ENCODE results near the gene EVC2. TPM values are rescaled to one million over a fixed set of nuclear protein-coding genes. Genes with fewer than 3 reads are reported as not detected.

The EVC2 gene
- total RNA-seq, 1 donor from 2014 or later = 12.6 TPM

- no peaks in the 10 kb centered on the region for H3K27me3 ChIP-seq (ENCODE audit: control insufficient read depth, insufficient read depth, low read length)
- TF ChIP-seq CTCF (IDR thresholded peaks at IDR 0.05; ENCODE audit: insufficient read depth, low read length, poor library complexity, severe bottlenecking) = no peak
- DNase-seq (ENCODE audit: low read depth) = no peak
Measured at GRCh38 chr4:5693871-5694270, 14.5 kb downstream of the EVC2 start.

GRCh38 chr4:5691491-5692132 is 16.7 kb downstream of the EVC2 start:
- Histone ChIP-seq H3K36me3 (ENCODE audit: control insufficient read depth, insufficient read depth, low read length) (no peaks in the 10 kb centered on the region), H3K27me3 (ENCODE audit: control insufficient read depth, insufficient read depth, low read length) (no peaks in the 10 kb centered on the region), H3K4me3 (ENCODE audit: low read depth, low read length) (no peak overlapping the region)
- no peak for TF ChIP-seq CTCF (IDR thresholded peaks at IDR 0.05; ENCODE audit: insufficient read depth, low read length, poor library complexity, severe bottlenecking)
- no peak for DNase-seq (ENCODE audit: low read depth)

More at GRCh38 chr4:5693871-5694270, 14.5 kb downstream of the EVC2 start:
- H3K36me3 ChIP-seq (ENCODE audit: control insufficient read depth, insufficient read depth, low read length) = no peaks in the 10 kb centered on the region
- no peak overlapping the region for H3K4me3 ChIP-seq (ENCODE audit: low read depth, low read length)

GRCh38 chr4:5689065-5689464 is 19.3 kb downstream of the EVC2 start:
- Histone ChIP-seq H3K36me3 (ENCODE audit: control insufficient read depth, insufficient read depth, low read length) (peaks cover 1% of the 10 kb centered on the region), H3K4me3 (ENCODE audit: low read depth, low read length) (no peak overlapping the region), H3K27me3 (ENCODE audit: control insufficient read depth, insufficient read depth, low read length) (no peaks in the 10 kb centered on the region)
- TF ChIP-seq CTCF (IDR thresholded peaks at IDR 0.05; ENCODE audit: insufficient read depth, low read length, poor library complexity, severe bottlenecking) = no peak
- no peak for DNase-seq (ENCODE audit: low read depth)

GRCh38 chr4:5686338-5686737 is 22.0 kb downstream of the EVC2 start:
- H3K4me3 ChIP-seq (ENCODE audit: low read depth, low read length) = no peak overlapping the region
- peaks cover 1% of the 10 kb centered on the region for H3K36me3 ChIP-seq (ENCODE audit: control insufficient read depth, insufficient read depth, low read length)
- TF ChIP-seq CTCF (IDR thresholded peaks at IDR 0.05; ENCODE audit: insufficient read depth, low read length, poor library complexity, severe bottlenecking) = no peak
- no peak for DNase-seq (ENCODE audit: low read depth)
- H3K27me3 ChIP-seq (ENCODE audit: control insufficient read depth, insufficient read depth, low read length) = no peaks in the 10 kb centered on the region

- no peak for DNase-seq (ENCODE audit: low read depth)
- no peaks in the 10 kb centered on the region for H3K27me3 ChIP-seq (ENCODE audit: control insufficient read depth, insufficient read depth, low read length)
- peaks cover 1% of the 10 kb centered on the region for H3K36me3 ChIP-seq (ENCODE audit: control insufficient read depth, insufficient read depth, low read length)
- H3K4me3 ChIP-seq (ENCODE audit: low read depth, low read length) = no peak overlapping the region
- no peak for TF ChIP-seq CTCF (IDR thresholded peaks at IDR 0.05; ENCODE audit: insufficient read depth, low read length, poor library complexity, severe bottlenecking)
Measured at GRCh38 chr4:5685296-5685695, 23.1 kb downstream of the EVC2 start.

GRCh38 chr4:5683566-5683965 is 24.8 kb downstream of the EVC2 start:
- H3K4me3 ChIP-seq (ENCODE audit: low read depth, low read length) = no peak overlapping the region
- DNase-seq (ENCODE audit: low read depth) = no peak
- no peak for TF ChIP-seq CTCF (IDR thresholded peaks at IDR 0.05; ENCODE audit: insufficient read depth, low read length, poor library complexity, severe bottlenecking)
- H3K36me3 ChIP-seq (ENCODE audit: control insufficient read depth, insufficient read depth, low read length) = peaks cover 1% of the 10 kb centered on the region
- no peaks in the 10 kb centered on the region for H3K27me3 ChIP-seq (ENCODE audit: control insufficient read depth, insufficient read depth, low read length)

All from kidney epithelial cell (primary cell).